SKM-1 (cell line): ENCODE measurements around the gene EPS8L2.

Experiments
- DNase-seq: peaks from one replicate; lab custom pipeline; 2025; ENCODE audit not compliant: unreplicated experiment; lab: John Stamatoyannopoulos, UW

Gene EPS8L2

DNA sequence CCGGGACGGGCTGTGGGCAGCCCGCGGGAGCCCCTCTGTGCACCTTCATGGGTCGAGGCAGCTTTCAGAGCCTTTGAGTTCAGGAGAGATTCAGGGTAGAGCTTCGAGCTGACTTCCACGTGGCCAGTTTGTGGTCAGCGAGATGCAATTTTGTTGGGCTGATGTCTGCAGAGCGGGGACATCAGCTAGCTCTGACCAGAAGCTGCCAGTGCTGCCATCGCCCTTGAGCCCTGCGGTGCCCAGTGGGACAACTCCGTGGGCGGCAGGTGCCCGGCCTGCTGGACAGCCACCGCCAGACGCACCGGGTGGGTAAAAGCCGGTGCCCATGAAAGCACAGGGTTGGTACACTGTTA lies 42.0 kb downstream of the EPS8L2 start:
- no peak for DNase-seq

DNA sequence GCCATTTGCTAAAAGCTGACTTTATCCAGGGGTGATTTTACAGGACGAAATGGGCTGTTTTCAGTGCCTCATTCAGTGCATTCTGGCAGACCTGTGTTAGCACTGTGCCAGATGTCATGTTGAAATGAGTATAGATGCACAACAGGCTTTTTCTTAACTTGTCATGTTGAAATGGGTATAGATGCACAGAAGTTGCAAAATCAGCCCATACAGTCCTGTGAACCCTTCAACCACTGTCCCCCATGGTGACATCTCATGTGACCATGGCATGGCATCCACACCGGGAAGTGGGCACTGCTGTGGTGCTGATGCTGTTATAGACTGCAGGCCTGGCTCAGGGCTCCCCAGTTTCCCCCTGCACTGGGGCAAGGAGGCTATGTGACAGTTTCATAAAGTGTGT lies 43.7 kb downstream of the EPS8L2 start:
- no peak for DNase-seq

DNA sequence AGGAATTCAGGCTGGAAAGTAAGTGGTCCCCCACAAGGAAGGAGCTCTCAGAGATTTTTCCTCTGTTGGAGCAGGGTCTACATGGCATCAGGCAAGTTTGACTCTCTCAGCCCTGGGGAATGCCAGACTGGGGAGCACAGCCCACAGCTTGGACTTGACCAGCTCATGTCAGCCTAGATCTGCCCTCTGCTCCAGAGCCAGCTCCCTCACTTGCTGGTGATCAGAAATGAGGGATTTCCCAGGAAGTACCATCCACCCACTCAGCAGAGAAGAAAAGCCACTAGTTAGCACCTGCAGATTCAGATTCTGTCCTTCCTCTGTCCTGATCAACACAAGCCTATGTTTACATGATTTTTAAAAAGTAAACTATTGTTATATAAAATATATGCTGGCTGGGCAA lies 54.2 kb downstream of the EPS8L2 start:
- DNase-seq: no peak

DNA sequence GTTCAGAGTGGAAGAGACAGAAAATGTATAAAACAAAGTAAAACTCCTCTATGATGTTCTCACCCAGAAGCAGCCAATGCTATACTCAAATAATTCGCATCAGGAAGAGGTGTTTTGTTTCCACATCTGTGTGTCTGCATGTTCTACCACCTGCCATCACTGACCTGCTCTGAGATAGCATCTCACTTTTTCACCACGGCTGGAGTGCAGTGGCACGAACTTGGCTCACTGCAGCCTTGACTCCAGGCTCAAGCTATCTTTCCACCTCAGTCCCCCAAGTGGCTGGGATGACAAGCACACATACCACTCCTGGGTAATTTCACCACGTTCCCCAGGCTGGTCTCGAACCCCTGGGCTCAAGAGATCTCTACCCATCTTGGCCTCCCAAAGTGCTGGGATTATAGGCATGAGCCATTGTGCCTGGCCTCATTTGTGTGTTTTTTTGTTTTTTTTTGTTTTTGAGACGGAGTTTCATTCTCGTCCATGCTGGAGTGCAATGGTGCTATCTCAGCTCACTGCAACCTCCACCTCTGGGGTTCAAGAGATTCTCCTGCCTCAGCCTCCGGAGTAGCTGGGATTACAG lies 55.6 kb downstream of the EPS8L2 start:
- DNase-seq: no peak

DNA sequence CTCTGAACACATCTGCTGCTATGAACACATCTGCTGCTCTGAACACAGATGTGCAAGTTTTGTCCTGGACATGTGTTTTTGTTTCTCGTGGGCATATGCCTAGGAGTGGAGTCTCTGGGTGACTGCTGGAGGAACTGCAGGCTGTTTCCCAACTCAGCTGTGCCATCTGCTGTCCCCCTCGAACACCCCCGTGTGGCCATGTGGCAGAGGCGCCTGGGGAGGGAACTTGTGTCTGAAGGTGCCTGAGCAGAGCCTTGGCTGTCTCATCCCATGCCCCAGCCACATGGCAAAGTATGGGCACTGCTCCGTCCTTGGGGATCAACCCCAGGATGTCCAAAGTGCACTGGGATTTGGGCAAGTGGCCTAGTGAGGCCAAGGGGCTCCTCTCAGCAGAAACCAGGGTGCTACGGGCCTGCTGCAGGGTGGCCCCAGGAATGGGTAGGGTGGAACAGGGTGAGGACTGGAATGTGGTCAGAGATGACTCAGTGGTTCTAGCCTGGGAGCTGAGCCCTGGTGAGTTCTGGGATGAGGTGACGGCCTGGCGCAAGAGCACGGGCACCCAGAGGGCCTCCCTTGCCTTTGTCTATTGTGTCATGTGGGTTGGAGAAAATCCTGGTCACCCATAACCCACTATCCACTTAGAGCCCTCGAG lies 56.5 kb downstream of the EPS8L2 start:
- DNase-seq: peak; percentile 28

DNA sequence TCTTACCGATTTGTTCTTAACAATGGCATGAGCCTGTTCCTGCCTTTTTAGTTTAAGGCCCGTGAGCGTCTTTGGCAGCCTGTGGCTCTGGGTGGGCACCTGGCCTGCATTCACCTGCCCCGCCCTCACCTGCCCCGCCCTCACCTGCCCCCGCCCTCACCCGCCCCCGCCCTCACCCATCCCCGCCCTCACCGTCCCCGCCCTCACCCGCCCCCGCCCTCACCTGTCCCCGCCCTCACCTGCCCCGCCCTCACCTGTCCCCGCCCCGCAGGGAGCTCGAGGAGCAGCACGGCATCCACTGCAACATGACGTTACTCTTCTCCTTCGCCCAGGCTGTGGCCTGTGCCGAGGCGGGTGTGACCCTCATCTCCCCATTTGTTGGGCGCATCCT lies 57.0 kb downstream of the EPS8L2 start:
- DNase-seq: no peak

DNA sequence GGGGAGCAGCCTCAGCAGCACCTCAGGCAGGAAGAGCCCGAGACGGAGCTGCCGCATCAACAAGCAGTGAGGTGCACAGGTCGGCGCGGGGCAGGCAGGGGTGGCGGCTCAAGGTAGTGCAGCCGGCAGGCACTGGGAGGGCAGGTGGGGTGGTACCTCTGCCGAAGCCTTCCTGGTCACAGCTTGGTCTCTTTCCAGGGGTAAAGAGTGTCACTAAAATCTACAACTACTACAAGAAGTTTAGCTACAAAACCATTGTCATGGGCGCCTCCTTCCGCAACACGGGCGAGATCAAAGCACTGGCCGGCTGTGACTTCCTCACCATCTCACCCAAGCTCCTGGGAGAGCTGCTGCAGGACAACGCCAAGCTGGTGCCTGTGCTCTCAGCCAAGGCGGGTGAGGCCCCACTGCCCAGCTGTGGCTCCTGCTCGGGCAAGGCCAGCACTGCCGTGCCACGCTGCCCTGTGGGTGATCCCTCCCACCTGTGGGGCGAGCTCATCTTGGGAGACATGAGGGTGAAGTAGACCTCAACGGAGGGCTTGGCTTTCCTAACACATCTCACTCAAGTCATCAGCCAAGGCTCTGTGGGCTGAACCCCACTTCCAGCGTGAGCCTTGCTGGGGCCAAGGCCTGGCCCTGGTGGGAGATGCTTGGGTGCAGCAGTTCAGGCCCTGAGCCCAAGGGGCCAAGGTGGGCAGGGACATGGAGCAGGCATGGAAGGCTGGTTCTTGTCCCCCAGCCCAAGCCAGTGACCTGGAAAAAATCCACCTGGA lies 57.7 kb downstream of the EPS8L2 start:
- DNase-seq: no peak

DNA sequence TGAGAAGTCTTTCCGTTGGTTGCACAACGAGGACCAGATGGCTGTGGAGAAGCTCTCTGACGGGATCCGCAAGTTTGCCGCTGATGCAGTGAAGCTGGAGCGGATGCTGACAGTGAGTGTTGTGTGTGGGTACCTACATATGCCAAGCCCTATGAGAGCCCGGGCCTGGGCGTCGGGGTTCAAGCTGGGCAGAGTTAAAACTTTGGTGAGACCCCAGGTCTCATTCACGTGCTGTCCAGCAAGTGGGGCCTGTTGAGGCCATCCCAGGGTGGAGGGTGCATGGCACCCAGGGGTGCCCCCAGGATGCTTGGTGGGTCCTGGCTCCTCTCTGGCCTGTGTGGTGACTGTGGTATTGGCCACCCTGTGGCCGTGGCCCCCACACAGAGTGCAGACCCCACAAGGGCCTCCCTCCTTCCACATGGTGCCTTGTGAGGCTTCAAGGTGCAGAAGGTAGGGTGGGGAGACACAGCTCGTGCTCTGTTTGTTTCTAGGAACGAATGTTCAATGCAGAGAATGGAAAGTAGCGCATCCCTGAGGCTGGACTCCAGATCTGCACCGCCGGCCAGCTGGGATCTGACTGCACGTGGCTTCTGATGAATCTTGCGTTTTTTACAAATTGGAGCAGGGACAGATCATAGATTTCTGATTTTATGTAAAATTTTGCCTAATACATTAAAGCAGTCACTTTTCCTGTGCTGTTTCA lies 58.4 kb downstream of the EPS8L2 start:
- DNase-seq: no peak

DNA sequence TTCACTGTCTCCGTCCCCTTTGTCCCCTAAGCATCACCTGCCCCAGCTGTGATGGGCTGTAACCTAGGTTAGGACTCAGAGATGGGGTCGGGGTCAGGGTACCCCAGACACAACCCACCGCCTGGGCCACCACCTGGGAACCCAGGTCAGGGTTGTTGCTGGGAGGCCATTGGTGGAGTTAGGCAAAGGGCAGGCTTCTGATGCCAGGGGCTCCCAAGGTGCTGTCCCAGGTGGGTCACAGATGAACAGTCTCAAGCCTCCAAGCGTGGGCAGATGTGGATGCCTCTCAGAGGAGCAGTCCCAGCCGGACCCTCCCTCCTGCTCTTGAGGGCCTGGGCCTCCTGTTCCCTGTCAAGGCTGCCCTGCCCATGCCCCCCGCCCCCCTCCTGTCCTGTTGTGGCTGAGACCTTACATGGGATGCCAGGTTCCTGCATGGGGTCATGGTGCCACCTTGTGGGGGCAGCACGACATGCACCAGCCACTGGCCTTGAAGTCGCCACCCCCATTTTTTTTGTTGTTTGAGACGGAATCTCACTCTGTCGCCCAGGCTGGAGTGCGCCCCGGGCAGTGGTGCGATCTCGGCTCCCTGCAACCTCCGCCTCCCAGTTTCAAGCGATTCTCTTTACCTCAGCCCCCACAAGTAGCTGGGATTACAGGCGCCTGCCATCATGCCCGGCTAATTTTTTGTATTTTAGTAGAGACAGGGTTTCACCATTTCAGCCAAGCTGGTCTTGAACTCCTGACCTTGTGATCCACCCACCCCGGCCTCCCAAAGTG lies 59.2 kb downstream of the EPS8L2 start:
- DNase-seq: peak; percentile 19

DNA sequence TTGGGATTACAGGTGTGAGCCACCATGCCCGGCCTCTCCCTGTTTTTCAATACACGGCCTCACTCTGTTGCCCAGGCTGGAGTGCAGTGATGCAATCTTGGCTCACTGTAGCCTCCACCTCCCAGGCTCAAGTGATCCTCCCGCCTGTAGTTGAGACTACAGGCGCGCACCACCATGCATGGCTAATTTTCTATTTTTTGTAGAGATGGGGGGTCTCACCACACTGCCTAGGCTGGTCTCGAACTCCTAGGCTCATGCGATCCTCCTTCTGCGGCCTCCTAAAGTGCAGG lies 59.7 kb downstream of the EPS8L2 start:
- no peak for DNase-seq

DNA sequence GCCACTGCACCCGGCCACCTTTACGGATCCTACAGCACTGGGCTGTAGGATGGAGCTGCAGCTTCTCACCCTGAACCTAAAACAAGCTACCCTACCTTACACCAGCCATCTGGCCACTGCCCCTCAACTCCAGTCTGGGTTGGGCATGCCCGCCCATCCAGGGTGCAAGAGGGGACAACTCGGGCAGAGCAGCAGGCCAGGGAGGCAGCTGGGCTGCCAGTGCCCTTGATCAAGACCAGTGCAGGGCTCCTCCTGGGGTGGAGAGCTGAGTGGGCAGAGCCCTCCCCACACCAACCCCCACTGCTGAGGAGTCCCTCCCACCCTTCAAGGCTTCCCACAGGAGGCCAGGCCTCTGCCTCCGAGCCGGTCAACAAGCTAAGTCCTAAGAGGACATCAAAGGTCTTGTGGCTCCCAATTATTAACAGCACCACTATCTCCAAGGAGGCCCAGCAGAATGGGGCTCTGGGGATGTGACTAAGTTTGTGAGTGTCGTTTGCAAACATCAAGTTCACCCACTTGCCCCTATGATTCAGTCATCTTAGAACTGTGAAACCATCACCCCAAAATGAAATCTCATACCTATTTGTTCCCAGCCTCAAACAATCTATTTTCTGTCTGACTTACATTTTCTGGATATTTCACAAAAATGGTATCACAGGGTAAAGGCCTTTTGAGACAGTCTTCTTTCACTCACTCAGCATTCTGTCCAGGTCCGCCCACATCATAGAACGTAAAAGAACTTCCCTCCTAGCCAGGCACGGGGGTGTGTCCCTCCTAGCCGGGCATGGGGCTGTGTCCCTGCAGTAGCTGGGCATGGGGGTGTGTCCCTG lies 60.3 kb downstream of the EPS8L2 start:
- DNase-seq: no peak

DNA sequence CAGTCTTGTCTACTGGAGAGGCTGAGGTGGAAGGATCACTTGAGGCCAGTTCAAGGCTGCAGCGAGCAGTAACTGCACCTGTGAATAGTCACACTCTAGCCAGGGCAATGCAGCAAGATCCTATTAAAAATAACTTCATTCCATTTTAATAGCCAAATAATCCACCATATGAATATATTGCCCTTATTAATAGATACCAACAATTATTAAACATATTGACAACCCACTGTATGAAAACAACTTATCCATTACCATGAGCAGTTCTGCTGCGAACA lies 60.8 kb downstream of the EPS8L2 start:
- no peak for DNase-seq

DNA sequence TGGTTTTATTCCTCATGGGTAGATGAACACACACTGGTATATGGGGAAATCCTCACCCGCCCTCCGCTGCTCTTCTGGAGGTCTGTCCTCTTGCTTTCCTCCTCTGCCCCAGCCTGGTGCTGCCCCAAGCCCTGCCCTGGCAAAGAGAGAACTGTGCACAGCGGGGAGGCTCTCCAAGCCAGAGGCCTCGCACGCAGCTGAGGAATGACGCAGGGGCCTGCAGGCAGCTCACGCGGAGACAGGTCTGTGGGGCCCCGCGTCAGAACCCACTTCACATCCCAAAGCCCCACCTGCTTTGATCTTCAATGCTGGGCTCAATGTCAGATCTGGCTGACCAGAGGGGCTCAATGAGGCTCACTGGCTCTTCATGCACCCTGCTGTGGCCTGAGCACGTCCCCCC lies 61.2 kb downstream of the EPS8L2 start:
- DNase-seq: no peak

DNA sequence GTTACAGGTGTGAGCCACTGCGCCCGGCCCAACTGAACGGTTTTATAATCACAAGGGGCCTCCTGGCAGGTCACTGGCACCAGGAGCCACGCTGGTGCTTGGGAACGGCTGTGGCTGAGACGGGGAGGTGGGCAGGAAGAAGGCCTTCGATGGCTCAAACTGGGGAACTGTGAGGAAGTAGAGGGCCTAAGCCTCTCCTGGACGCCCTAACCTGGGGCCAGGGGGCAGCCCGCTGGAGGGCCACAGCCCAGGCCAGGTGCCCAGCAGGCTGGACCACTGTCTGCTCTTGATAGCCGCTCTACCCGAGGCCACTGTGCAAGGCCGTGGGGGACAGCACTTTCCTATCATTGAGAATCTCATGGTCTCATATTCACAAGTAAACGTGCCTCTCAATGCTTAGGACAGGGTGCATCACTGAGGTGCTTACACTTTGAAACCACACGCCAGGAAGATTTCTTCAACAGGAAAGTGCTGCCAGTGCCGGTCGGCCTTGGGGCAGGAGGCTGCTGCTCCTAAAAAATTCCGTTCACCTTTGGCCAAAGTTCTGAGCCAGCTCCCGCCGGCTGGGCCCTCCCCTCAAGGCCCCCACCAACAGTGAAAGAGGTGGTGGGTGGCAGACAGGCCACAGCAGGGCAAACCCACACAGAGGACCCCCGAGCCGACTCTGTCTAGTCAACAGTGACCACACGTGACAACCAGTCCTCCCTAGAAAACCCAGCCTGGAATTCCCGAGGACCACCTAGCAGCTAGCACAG lies 64.0 kb downstream of the EPS8L2 start:
- no peak for DNase-seq

DNA sequence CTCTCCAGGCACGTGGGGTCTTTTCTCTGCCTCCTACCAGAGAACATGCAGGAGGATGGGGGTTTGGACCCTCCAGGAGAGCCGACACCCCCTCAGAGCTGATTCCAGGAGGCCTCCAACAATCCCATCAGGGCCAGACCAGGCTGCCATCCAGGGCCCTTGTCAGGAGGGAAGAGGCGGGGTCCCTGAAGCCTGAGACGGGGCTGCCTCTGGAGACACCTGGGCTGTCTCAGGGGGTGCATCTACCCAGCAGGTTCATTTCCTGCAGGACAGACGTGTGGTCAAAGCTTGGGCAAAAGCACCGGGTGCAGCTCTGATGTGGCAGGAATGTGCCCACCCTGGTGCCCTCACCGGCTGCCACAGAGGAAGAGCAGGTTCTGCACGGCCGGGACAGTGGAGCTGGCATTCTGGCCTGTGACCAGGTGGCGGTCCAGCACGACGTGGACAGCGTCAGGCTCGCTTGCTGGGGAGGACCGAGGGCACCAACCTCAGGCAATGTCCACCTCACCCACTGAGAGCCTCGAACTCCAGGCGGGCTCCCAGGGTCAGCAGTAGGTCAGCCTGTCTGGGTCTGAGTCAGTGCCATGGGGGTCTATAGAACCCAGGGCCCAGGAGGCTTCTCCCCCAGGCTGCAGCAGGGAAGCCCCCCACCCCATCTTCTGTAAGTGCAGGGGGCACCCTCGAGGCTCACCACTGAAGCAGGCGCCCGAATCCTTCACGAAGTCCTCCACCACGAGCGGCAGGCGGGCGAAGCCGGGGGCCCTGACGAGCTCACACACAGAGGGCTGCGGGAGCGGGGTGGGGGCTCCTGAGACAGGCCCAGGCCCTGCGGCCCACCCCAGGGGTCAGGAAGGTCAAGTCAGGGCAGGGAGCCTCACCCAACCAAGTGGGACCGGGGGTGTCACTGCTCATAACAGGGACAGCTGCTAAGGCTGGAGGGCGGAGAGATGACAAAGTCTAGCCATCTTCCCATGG lies 64.9 kb downstream of the EPS8L2 start:
- no peak for DNase-seq

DNA sequence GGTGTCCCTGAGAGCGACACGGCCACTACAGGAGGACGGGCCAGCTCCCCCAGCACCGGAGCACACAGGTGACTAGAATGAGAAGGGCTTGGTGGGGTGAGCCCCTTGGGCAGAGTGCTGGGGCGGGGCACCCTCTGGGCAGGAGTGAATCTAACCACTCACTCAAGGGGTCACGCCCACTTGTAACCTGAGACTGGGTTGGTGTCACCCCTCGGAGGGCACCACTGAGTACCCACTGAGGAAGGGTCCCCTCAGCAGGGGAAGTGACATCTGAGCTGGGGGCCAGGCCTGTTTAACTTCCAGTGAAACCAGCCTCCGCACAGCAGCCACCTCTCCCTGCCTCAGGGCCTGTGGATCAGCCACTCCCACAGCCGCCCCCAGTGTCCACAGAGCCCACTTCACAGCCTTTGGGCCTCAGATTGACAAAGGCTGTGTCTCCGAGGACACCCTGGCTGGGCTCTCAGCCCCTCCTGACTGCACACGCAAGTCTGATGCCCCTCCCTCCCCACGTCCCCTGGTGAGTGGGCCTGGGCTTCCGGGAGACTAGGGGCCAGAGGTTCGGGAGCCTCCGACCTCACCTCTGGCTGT lies 65.7 kb downstream of the EPS8L2 start:
- no peak for DNase-seq

DNA sequence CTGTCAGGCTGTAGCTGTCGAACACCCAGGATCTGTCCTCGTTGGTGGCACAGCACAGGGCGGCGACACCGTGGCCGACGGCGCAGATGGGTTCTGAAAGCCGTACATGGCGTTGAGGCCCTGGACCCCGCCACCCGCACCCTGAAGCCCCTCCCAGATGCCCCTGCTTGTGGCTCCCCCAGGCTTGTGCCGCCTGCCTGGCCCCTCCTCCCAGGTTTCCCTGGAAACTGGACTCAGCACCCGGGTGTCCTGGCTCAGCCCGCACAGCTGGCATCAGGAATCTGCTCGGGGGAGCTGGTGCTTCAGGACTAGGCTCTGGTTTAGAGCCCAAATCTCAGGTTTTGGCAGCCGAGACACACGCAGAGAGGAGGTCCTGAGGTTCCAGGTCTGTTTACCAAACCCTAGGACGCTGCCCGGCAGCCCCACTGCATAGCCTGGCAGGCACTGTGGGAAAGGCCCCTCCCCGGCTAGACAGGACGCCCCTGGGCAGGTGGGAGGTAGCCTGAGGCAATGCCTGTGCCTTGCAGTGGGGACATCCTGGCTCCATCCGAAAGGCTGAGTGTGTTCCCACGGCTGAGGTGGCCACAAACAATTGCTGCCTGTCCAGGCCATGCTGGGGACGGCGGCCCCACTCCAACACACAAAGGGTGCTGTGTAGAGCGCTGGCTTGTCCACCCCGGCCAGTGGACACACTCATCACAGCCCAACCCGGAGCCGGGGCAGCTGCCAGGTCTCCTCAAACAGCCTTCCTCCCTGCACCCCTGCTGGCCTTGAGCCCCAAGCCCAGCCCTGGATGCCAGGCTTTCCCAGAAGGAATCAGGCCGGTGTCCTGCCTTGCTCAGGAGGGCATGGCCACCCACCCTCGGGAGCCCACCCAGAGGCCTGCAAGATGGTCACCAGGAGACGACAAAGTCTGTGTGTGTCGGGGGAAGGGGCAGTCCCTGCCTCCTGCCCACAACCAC lies 66.7 kb downstream of the EPS8L2 start:
- no peak for DNase-seq
